ENCODE results near the gene TNRC6B. TPM values are rescaled to one million over a fixed set of nuclear protein-coding genes. Genes with fewer than 3 reads are reported as not detected.

Gene TNRC6B
- total RNA-seq, 2 experiments from 2014 or later: 37.0 to 63.7 TPM

DNA sequence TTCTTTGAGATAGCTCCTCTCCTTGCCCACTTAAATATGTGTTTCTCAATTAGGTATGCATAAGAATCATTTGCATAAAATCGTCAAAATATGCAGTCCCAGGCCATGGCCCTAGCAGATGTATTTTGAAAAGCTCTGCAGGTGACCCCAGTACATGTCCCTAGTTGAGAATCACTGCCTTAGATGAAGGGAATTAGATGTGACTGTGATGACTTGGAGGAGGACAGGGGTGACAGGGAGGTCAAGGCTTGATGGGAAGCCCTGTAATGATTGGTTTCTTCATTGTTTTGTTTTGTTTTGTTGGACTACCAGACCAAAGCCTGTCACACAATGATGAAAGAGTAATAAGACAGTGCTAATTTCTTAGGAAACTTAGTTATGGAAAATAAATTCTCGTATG is 74.4 kb downstream of the TNRC6B start:
- Histone ChIP-seq H3K9me2 (ENCODE audit: insufficient read depth, low read length) (no peaks in the 10 kb centered on the region), H3K9me3 (ENCODE audit: low read length) (no peaks in the 10 kb centered on the region), H3K79me2 (ENCODE audit: insufficient read depth, low read depth, low read length) (peaks cover 6% of the 10 kb centered on the region; the same call in 1 of the 2 replicates), H2AFZ (ENCODE audit: low read length) (no peak overlapping the region), H3K4me3 (ENCODE audit: low read depth, low read length, poor library complexity, severe bottlenecking) (no peak overlapping the region), H3K4me1 (ENCODE audit: insufficient read depth, low read length, poor library complexity, severe bottlenecking) (no peaks in the 10 kb centered on the region), H3K4me2 (ENCODE audit: low read length) (no peak overlapping the region), H3K36me3 (ENCODE audit: insufficient read depth, low read length) (peaks cover 25% of the 10 kb centered on the region), H4K20me1 (ENCODE audit: insufficient read depth, low read length) (no peaks in the 10 kb centered on the region), H3K27ac (ENCODE audit: low read depth, low read length, poor library complexity, severe bottlenecking) (no peak overlapping the region)
- no TSS peak for BruUV-seq (replicated peaks)
- intact Hi-C loops (cut with micrococcal nuclease; ENCODE audit: unreplicated experiment): no loop called here
- ChIA-PET POLR2A (no interaction called here), CTCF (ENCODE audit: unreplicated experiment) (no interaction called here)
- TF ChIP-seq EZH2phosphoT487 (IDR thresholded peaks at IDR 0.05; ENCODE audit: borderline replicate concordance, low read depth, low read length): no peak
- TF ChIP-seq, protein P1, sequence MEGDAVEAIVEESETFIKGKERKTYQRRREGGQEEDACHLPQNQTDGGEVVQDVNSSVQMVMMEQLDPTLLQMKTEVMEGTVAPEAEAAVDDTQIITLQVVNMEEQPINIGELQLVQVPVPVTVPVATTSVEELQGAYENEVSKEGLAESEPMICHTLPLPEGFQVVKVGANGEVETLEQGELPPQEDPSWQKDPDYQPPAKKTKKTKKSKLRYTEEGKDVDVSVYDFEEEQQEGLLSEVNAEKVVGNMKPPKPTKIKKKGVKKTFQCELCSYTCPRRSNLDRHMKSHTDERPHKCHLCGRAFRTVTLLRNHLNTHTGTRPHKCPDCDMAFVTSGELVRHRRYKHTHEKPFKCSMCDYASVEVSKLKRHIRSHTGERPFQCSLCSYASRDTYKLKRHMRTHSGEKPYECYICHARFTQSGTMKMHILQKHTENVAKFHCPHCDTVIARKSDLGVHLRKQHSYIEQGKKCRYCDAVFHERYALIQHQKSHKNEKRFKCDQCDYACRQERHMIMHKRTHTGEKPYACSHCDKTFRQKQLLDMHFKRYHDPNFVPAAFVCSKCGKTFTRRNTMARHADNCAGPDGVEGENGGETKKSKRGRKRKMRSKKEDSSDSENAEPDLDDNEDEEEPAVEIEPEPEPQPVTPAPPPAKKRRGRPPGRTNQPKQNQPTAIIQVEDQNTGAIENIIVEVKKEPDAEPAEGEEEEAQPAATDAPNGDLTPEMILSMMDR (conservative IDR thresholded peaks at IDR 0.05; ENCODE audit: low read length): no peak
- no peak for DNase-seq (ENCODE audit: low spot score)

DNA sequence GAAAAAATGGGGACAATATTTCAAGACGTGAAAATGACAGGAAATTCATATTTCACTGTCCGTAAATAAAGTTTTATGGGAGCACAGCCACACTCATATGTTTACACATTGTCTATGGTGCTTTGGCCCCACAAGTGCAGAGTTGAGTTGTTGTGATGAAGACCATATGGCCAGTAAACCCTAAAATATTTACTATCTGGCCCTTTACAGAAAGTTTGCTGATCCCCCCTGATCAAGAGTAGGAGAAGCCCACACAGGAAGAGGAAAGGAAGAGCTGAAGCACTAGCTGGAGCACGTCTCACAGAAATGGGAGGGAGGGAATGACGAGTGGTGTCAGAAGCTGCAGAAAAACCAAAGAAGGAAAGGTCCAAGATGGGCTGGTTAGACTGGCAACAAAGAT is 78.8 kb downstream of the TNRC6B start:
- Histone ChIP-seq H3K4me2 (ENCODE audit: low read length) (no peak overlapping the region), H4K20me1 (ENCODE audit: insufficient read depth, low read length) (no peaks in the 10 kb centered on the region), H3K9me2 (ENCODE audit: insufficient read depth, low read length) (no peaks in the 10 kb centered on the region), H3K9me3 (ENCODE audit: low read length) (no peaks in the 10 kb centered on the region), H3K4me1 (ENCODE audit: insufficient read depth, low read length, poor library complexity, severe bottlenecking) (no peaks in the 10 kb centered on the region), H3K4me3 (ENCODE audit: low read depth, low read length, poor library complexity, severe bottlenecking) (no peak overlapping the region), H3K27ac (ENCODE audit: low read depth, low read length, poor library complexity, severe bottlenecking) (no peak overlapping the region), H3K79me2 (ENCODE audit: insufficient read depth, low read depth, low read length) (no peaks in the 10 kb centered on the region), H2AFZ (ENCODE audit: low read length) (no peak overlapping the region), H3K36me3 (ENCODE audit: insufficient read depth, low read length) (peaks cover 27% of the 10 kb centered on the region)
- BruUV-seq (replicated peaks): no TSS peak
- DNase-seq (ENCODE audit: low spot score): no peak
- CTCF ChIA-PET (ENCODE audit: unreplicated experiment): no interaction called here
- intact Hi-C loops (cut with micrococcal nuclease; ENCODE audit: unreplicated experiment): no loop called here
- TF ChIP-seq EZH2phosphoT487 (IDR thresholded peaks at IDR 0.05; ENCODE audit: borderline replicate concordance, low read depth, low read length): no peak
- TF ChIP-seq, protein P1 (conservative IDR thresholded peaks at IDR 0.05; ENCODE audit: low read length): no peak
- POLR2A ChIA-PET: interaction anchor here (0.6 kb wide), 1 partner anchor 484 kb away, joined by 3 read pairs; no protein-coding TSS in a partner anchor

DNA sequence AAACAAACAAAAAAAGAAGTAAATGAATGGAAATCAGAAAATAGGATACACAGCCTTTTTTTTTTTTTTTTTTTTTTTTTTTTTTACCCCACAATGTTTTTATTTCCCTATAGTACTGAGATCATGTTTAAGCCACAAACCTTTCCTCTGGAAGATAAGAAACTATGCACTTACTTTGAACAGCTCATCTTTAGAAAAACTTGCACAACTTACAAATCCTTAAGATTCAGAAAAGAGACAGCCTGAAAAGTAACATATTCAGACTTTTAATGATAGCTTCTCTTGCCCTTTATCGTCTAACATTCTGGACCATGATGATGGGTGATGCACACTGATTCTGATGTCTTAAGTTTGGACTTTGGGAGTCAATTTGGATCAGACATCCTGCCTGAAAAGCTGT is 80.3 kb downstream of the TNRC6B start:
- POLR2A ChIA-PET: interaction anchor here (0.6 kb wide), 2 partner anchors 33 to 119 kb away, joined by 3 to 4 read pairs; no protein-coding TSS in a partner anchor
- no peak overlapping the region for H3K4me3 ChIP-seq (ENCODE audit: low read depth, low read length, poor library complexity, severe bottlenecking)
- intact Hi-C loops (cut with micrococcal nuclease; ENCODE audit: unreplicated experiment): no loop called here

More for the DNA sequence above, 80.3 kb downstream of the TNRC6B start:
- H3K9me2 ChIP-seq (ENCODE audit: insufficient read depth, low read length): no peaks in the 10 kb centered on the region
- BruUV-seq (replicated peaks): no TSS peak
- H3K36me3 ChIP-seq (ENCODE audit: insufficient read depth, low read length): peaks cover 31% of the 10 kb centered on the region
- TF ChIP-seq EZH2phosphoT487 (IDR thresholded peaks at IDR 0.05; ENCODE audit: borderline replicate concordance, low read depth, low read length): no peak
- TF ChIP-seq, protein P1 (conservative IDR thresholded peaks at IDR 0.05; ENCODE audit: low read length): no peak
- H3K4me1 ChIP-seq (ENCODE audit: insufficient read depth, low read length, poor library complexity, severe bottlenecking): no peaks in the 10 kb centered on the region
- no peak overlapping the region for H2AFZ ChIP-seq (ENCODE audit: low read length)
- DNase-seq (ENCODE audit: low spot score): no peak
- no peak overlapping the region for H3K4me2 ChIP-seq (ENCODE audit: low read length)
- no peaks in the 10 kb centered on the region for H3K9me3 ChIP-seq (ENCODE audit: low read length)
- no peaks in the 10 kb centered on the region for H4K20me1 ChIP-seq (ENCODE audit: insufficient read depth, low read length)
- H3K79me2 ChIP-seq (ENCODE audit: insufficient read depth, low read depth, low read length): no peaks in the 10 kb centered on the region
- no peak overlapping the region for H3K27ac ChIP-seq (ENCODE audit: low read depth, low read length, poor library complexity, severe bottlenecking)
- CTCF ChIA-PET (ENCODE audit: unreplicated experiment): no interaction called here

All from OCI-LY7 (cell line).